ENCODE measurements around the gene NLRP3.

- no peak for TF ChIP-seq EP300 (IDR thresholded peaks at IDR 0.05)
- TF ChIP-seq POLR2AphosphoS5 (IDR thresholded peaks at IDR 0.05) = peak; percentile 66 to 78
- no peak for TF ChIP-seq CTCF (IDR thresholded peaks at IDR 0.05)
Observed at GRCh38 chr1:247415423-247416361, at the start of gene NLRP3.

Measured in upper lobe of left lung (tissue), 4 donors.